ENCODE data around the gene MYBPHL. TPM values are rescaled to one million over a fixed set of nuclear protein-coding genes. Genes with fewer than 3 reads are reported as not detected.

Gene MYBPHL
- total and polyA plus RNA-seq, 2 donors (not counting 1 experiment from before 2014, with no cell fraction given) = not detected

- Histone ChIP-seq H3K36me3 (ENCODE audit: control insufficient read depth, insufficient read depth, low read length) (no peaks in the 10 kb centered on the region), H3K27ac (ENCODE audit: insufficient read depth, low read length) (no peak overlapping the region)
Observed at GRCh38 chr1:109312978-109313775, 6.4 kb upstream of the MYBPHL start.

GRCh38 chr1:109312246-109312645, 5.4 kb upstream of the MYBPHL start:
- H3K27me3 ChIP-seq (ENCODE audit: control insufficient read depth, insufficient read depth, low read length) = no peaks in the 10 kb centered on the region
- H3K4me3 ChIP-seq (replicated peaks in 1 of 4; ENCODE audit: control extremely low read depth in 1 of 4, insufficient read depth in 1 of 4, low read depth in 3 of 4, low read length in 4 of 4) = no peak overlapping the region
- H3K4me2 ChIP-seq (ENCODE audit: extremely low read depth, insufficient read depth, low read length) = no peak overlapping the region
- H4K20me1 ChIP-seq (ENCODE audit: control insufficient read depth, extremely low read depth, insufficient read depth, low read length) = no peaks in the 10 kb centered on the region
- no peak for TF ChIP-seq CTCF (conservative IDR thresholded peaks at IDR 0.05 in 1 of 2, IDR thresholded peaks at IDR 0.05 in 1 of 2; ENCODE audit: low read depth in 1 of 2, low read length in 2 of 2)
- no peaks in the 10 kb centered on the region for H3K9me3 ChIP-seq (ENCODE audit: control insufficient read depth, insufficient read depth, low read depth, low read length)
- DNase-seq (ENCODE audit: low read depth in 2 of 2) = no peak
- no peak overlapping the region for H3K27ac ChIP-seq (ENCODE audit: insufficient read depth, low read length)
- H3K4me1 ChIP-seq (ENCODE audit: control insufficient read depth, extremely low read depth, insufficient read depth, low read length) = peaks cover 3% of the 10 kb centered on the region
- no peaks in the 10 kb centered on the region for H3K36me3 ChIP-seq (ENCODE audit: control insufficient read depth, insufficient read depth, low read length)
- H2AFZ ChIP-seq (ENCODE audit: low read length) = no peak overlapping the region
- no peaks in the 10 kb centered on the region for H3K79me2 ChIP-seq (ENCODE audit: control insufficient read depth, insufficient read depth, low read length)
- no peak overlapping the region for H3K9ac ChIP-seq (ENCODE audit: insufficient read depth, low read length)

More at GRCh38 chr1:109312978-109313775, 6.4 kb upstream of the MYBPHL start:
- no peak overlapping the region for H3K4me2 ChIP-seq (ENCODE audit: extremely low read depth, insufficient read depth, low read length)
- H2AFZ ChIP-seq (ENCODE audit: low read length) = no peak overlapping the region
- no peaks in the 10 kb centered on the region for H3K9me3 ChIP-seq (ENCODE audit: control insufficient read depth, insufficient read depth, low read depth, low read length)
- H3K4me3 ChIP-seq (replicated peaks in 1 of 4; ENCODE audit: control extremely low read depth in 1 of 4, insufficient read depth in 1 of 4, low read depth in 3 of 4, low read length in 4 of 4) = no peak overlapping the region
- no peak overlapping the region for H3K9ac ChIP-seq (ENCODE audit: insufficient read depth, low read length)
- H4K20me1 ChIP-seq (ENCODE audit: control insufficient read depth, extremely low read depth, insufficient read depth, low read length) = no peaks in the 10 kb centered on the region
- TF ChIP-seq CTCF (conservative IDR thresholded peaks at IDR 0.05 in 1 of 2, IDR thresholded peaks at IDR 0.05 in 1 of 2; ENCODE audit: low read depth in 1 of 2, low read length in 2 of 2) (no peak), EZH2 (IDR thresholded peaks at IDR 0.05; ENCODE audit: low read length, missing control alignments) (no peak)
- no peaks in the 10 kb centered on the region for H3K27me3 ChIP-seq (ENCODE audit: control insufficient read depth, insufficient read depth, low read length)
- H3K79me2 ChIP-seq (ENCODE audit: control insufficient read depth, insufficient read depth, low read length) = no peaks in the 10 kb centered on the region
- peak in 1 of 2 donors; percentile 78 for DNase-seq (ENCODE audit: low read depth in 2 of 2)
- H3K4me1 ChIP-seq (ENCODE audit: control insufficient read depth, extremely low read depth, insufficient read depth, low read length) = no peaks in the 10 kb centered on the region

- Histone ChIP-seq H2AFZ (ENCODE audit: low read length) (no peak overlapping the region), H3K79me2 (ENCODE audit: control insufficient read depth, insufficient read depth, low read length) (no peaks in the 10 kb centered on the region), H3K9me3 (ENCODE audit: control insufficient read depth, insufficient read depth, low read depth, low read length) (no peaks in the 10 kb centered on the region), H3K4me1 (ENCODE audit: control insufficient read depth, extremely low read depth, insufficient read depth, low read length) (peaks cover 3% of the 10 kb centered on the region), H3K9ac (ENCODE audit: insufficient read depth, low read length) (no peak overlapping the region), H4K20me1 (ENCODE audit: control insufficient read depth, extremely low read depth, insufficient read depth, low read length) (no peaks in the 10 kb centered on the region), H3K36me3 (ENCODE audit: control insufficient read depth, insufficient read depth, low read length) (no peaks in the 10 kb centered on the region), H3K27me3 (ENCODE audit: control insufficient read depth, insufficient read depth, low read length) (no peaks in the 10 kb centered on the region), H3K27ac (ENCODE audit: insufficient read depth, low read length) (no peak overlapping the region), H3K4me2 (ENCODE audit: extremely low read depth, insufficient read depth, low read length) (no peak overlapping the region), H3K4me3 (replicated peaks in 1 of 4; ENCODE audit: control extremely low read depth in 1 of 4, insufficient read depth in 1 of 4, low read depth in 3 of 4, low read length in 4 of 4) (no peak overlapping the region)
- TF ChIP-seq EZH2 (IDR thresholded peaks at IDR 0.05; ENCODE audit: low read length, missing control alignments) (no peak), CTCF (conservative IDR thresholded peaks at IDR 0.05 in 1 of 2, IDR thresholded peaks at IDR 0.05 in 1 of 2; ENCODE audit: low read depth in 1 of 2, low read length in 2 of 2) (no peak)
- no peak for DNase-seq (ENCODE audit: low read depth in 2 of 2)
Observed at GRCh38 chr1:109309347-109309746, 2.5 kb upstream of the MYBPHL start.
